SK-N-DZ (cell line): ENCODE data around the gene GGPS1. TPM values are rescaled to one million over a fixed set of nuclear protein-coding genes. Genes with fewer than 3 reads are reported as not detected.
"Not testable (repeated sequence)": the region's sequence is repeated elsewhere in the genome, so short reads cannot be mapped to it uniquely, and the experiment has no call there.

Experiments used
- DNase-seq: peaks from one replicate; pipeline ENCODE4 v3.0.0-alpha.2; 2015; ENCODE audit warnings: low spot score
- polyA plus RNA-seq, 2 experiments: library from polyadenylated mRNA; depleted of rRNA; stranded (reverse); fragments of >200 nt; gene quantifications; 2 replicates each; pipeline ENCODE4 v1.2.3, GENCODE V29; 2014

Gene GGPS1
- 29.6 TPM in 2 replicates for polyA plus RNA-seq (2014; cell fraction: cytosol; rRNA removed)
- 11.9 and 16.0 TPM in 2 replicates for polyA plus RNA-seq (2014; cell fraction: nucleus; rRNA removed)

DNA sequence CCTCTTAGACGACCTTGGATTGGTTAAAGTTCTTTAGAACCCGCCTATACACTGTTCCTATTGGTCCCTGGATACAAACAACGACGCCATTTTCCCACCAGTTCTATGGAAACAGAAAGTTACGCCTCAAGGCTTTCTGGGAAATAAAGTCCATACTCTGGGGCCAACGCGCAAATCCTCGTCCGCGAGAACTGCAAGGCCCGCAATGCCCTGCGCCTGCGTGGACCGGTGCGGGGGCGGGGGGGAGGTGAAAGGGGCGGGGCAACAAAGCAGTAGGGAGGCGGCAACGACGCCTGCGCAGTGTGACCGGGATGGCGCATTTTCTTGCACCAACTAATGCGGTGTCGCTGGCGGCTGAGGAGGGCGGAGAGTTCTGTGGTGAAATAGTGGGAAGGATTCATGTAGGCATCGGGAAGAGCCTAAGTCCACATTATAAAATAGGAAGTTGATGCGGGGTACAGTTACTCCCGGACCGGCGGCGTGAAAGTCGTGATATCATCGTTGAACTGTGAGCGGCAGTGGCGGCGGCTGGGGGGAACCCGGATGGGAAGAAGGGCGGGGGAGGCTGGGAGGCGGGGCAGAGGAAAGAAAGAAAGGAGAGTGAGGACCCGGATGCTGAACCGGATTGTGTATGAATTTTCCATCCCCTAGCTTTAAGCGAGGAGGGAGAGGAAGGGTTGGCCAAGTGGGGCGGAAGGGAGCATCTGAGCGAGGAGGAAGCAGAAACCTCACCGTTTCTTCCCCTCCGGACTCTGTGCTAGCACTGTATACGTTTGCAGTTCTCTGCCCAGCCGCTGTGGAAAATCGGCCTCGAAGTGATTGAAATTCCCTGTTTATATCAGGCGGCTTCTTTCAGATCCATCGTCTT is at the start of gene GGPS1:
GGPS1 (plus strand) TSS at position 300 of the 868 bp plus-strand sequence. CDS start 6,695 bp downstream, outside the sequence.
- DNase-seq: peak; percentile 100

DNA sequence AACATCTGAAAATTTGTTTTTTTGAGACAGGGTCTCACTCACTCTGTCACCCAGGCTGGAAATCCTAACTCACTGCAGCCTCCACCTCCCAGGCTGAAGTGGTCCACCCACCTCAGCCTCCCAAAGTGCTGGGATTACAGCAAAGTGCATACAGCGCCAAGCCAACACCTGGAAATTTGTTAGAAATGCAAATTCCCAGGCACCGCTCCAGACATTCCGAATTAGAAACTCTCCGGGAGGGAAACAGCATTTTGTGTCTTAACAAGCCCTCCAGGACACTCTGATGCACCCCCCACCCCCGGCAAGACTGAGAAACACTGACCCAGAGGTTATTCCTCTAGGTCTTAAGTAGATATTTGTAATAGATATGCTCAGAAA is 49.5 kb upstream of the GGPS1 start:
- no peak for DNase-seq

GRCh38 chr1:235279694-235280093 is 48.7 kb upstream of the GGPS1 start:
- DNase-seq: no peak

DNA sequence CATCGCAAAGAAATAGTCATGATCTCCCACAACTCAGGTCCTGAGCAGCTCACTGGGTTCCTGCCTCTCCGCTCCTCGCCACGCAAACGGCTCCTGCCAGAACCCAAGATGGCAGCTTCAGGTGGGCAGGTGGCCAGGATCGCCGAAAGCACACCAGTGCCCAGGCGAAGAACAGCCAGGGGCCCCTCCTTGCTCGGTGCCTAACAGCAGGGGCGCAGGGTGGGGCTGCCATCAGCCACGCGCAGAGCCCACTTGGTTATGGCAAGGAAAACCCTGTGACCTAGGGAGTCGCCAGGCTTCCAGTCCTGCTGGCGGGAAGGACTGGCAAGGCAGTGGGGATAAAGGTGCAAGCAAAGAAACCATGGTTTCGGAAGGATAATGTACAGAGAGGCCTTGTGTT is 47.9 kb upstream of the GGPS1 start:
- DNase-seq: no peak

DNA sequence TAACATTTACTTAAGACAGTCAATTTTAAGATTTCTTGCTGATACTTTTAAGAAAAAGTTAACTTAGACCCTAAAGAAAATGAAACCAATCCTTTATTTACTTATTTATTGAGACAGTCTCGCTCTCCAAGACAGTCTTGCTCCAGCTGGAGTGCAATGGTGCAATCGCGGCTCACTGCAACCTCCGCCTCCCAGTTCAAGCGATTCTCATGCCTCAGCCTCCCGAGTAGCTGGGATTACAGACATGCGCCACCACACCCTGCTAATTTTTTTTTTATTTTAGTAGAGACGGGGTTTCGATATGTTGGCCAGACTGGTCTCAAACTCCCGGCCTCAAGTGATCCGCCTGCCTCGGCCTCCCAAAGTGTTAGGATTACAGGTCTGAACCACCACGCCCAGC is 44.7 kb upstream of the GGPS1 start:
- DNase-seq: not testable (repeated sequence)

DNA sequence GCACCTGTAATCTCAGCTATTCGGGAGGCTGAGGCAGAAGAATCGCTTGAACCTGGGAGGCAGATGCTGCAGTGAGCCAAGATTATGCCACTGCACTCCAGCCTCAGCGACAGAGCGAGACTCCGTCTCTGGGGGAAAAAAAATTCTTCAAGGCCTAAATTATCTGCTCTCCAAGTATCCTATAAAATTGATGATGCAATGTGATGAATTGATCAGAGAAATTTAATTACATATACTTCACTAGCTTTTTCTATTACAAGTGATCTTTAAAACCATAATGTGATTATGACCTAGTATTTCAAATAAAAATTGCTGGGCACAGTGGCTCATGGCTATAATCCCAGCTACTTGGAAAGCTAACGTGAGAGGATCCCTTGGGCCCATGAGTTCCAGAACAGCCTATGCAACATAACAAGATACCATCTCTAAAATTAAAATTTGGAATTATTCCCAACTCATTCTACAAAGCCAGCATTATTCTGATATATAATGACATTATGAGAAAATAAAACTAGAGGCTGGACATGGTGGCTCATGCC is 44.1 kb upstream of the GGPS1 start:
- no peak for DNase-seq

- no peak for DNase-seq
Observed at GRCh38 chr1:235286667-235287066, 41.7 kb upstream of the GGPS1 start.

DNA sequence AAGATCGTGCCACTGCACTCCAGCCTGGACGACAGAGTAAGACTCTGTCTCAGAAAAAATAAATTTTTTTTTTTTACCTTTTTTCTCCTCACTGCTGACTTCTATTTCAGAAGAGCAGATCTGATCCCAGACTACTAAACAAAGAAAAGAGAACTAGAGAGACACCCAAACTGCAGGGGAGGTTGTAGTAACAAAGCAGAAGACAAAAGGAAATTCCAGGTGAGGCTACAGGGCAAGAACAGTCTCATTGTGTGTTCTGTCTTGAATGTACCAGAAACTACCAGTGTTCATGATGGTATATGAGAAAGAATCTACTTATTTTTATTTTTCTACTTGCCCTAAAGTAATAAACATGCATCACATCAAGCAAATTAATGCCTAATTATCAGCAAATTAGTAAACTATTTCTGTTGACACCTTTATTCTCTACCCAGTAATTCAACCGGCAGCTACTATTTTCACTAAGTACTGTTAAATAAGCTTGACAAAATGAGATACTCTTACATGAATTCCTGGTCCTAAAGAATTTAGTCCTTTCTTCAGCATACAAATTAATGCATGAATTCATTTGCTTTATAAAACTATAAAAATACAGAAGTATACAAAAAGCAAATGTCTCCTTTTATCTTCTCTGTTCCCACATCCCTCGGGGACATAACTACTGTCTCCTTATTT is 41.0 kb upstream of the GGPS1 start:
- DNase-seq: no peak

DNA sequence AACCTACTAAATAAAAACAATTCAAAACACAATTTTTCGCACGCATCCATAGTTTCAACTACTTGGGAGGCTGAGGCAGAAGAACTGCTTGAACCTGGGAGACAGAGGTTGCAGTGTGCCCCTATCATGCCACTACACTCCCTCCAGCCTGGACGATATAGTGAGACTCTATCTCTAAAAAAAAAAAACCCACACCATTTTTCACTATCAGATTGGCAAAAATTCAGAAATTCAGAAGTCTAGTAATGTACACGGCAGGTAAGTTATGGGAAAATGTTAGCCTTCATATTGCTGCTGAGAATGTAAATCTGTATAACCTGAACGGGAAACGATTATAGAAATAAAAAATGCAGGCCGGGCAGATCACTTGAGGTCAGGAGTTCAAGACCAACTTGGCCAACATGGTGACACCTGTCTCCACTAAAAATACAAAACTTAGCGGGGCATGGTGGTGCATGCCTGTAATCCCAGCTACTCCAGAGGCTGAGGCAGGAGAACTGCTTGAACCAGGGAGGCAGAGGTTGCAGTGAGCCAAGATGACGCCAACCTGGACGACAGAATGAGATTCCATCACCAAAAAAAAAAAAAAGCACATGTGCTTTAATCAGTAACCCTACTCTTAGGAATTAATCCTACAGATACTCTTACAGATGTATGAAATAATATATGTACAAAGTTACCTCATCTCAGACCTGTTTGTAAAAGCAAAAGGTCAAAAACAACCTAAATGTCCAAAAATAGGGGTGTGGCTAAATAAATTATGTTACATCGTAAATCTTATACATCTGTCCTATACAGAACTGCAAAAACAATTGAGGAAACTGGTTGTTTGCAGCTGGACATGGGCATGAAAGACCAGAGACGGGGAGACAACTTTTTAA is 38.3 kb upstream of the GGPS1 start:
- no peak for DNase-seq

GRCh38 chr1:235290740-235291502 is 37.4 kb upstream of the GGPS1 start:
- DNase-seq: no peak

DNA sequence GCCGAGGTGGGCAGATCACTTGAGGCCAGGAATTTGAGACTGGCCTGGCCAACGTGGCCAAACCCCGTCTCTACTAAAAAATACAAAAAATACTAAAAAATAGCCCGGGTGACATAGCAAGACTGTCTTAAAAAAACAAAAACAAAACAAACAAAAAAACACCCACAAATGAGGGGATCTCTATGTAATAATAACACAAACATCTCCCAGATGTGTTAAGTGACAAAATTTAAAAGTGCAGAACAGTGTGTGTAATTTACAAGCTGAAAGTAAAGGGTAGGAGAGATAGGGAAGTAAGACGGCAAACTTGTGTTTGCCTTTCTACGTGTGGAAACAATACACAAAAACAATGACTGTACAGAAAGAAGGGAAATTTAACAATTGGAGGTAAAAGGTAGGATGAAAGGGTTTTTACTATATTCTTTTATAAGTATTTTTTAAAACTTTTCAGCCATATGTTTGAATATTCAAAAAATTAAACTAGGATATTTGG is 36.7 kb upstream of the GGPS1 start:
- DNase-seq: no peak

- no peak for DNase-seq
Observed at GRCh38 chr1:235292790-235293189, 35.6 kb upstream of the GGPS1 start.

- no peak for DNase-seq
Observed at GRCh38 chr1:235293322-235293942, 34.9 kb upstream of the GGPS1 start.

GRCh38 chr1:235295902-235296350 is 32.4 kb upstream of the GGPS1 start:
- no peak for DNase-seq

DNA sequence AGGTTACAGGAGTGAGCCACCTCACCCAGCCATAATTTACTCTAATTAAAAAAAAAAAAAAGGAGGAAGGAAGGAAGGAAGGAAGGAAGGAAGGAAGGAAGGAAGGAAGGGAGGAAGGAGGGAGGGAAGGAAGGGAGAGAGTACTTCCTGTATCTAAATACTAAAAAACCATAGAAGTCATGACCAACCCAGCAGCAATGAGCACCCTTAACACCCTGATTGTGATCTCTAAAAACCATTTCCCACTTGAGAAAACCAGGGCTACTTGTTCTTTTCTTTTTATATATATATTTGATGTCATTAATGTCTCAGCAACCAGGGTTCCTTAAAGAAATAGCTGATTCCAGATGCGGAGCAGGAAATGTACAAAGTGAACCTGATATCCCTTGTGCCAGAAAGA is 31.6 kb upstream of the GGPS1 start:
- DNase-seq: no peak

GRCh38 chr1:235297579-235297978 is 30.8 kb upstream of the GGPS1 start:
- no peak for DNase-seq

DNA sequence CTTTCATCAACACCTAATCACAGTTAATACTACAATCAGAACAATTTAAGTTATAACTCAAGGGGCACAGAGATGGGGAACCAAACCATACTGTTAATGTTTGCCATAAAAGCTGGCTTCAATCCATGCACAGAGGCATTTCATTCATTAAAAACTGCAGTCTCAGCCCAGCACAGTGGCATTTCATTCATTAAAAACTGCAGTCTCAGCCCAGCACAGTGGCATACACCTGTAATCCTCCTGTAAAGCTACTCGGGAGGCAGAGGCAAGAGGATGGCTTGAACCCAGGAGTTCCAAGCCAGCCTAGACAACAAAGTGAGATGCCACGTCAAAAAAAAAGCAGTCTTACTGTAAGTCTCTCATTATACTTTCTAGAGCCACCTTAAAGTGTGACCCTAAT is 29.6 kb upstream of the GGPS1 start:
- DNase-seq: no peak

- no peak for DNase-seq
Observed at GRCh38 chr1:235299169-235299858, 29.1 kb upstream of the GGPS1 start.

GRCh38 chr1:235302143-235302542 is 26.2 kb upstream of the GGPS1 start:
- DNase-seq: no peak
